HL-60 (cell line): Measurements from ENCODE around the gene EXOC6B.

Experiments
- CTCF ChIP-seq: IDR thresholded peaks from one replicate; pipeline ENCODE4 v1.5.1; 2011; ENCODE audit warnings: low read length, control low read depth, inconsistent platforms; ENCODE audit not compliant: insufficient read depth
- GABPA ChIP-seq: IDR thresholded peaks from 2 replicates; pipeline ENCODE4 v1.6.1; 2012; ENCODE audit warnings: low read depth
- POLR2AphosphoS5 ChIP-seq: IDR thresholded peaks from 2 replicates; pipeline ENCODE4 v1.6.1; 2012; ENCODE audit warnings: low read depth
- REST ChIP-seq: IDR thresholded peaks from 2 replicates; pipeline ENCODE4 v1.6.1; 2012; ENCODE audit warnings: low read depth; ENCODE audit not compliant: insufficient replicate concordance
- SPI1 ChIP-seq: IDR thresholded peaks from 2 replicates; pipeline ENCODE4 v1.6.1; 2012; ENCODE audit warnings: low read depth, mild to moderate bottlenecking, borderline replicate concordance

GRCh38 chr2:72545790-72546189 lies 280.0 kb downstream of the EXOC6B start:
- no peak for TF ChIP-seq CTCF
- no peak for TF ChIP-seq GABPA
- TF ChIP-seq POLR2AphosphoS5, result no peak
- TF ChIP-seq SPI1, result no peak
- no peak for TF ChIP-seq REST
